Astrocyte of the cerebellum (primary cell): Measurements from ENCODE around the gene CNOT1.

Source experiments
- DNase-seq: peaks from one replicate; pipeline ENCODE4 v3.0.0-alpha.2; 2011; ENCODE audit warnings: low read depth
- H3K4me3 ChIP-seq: 2 replicates; pipeline ENCODE4 v1.5.1; 2011; ENCODE audit warnings: mild to moderate bottlenecking, low read depth, low read length, moderate library complexity
- in situ Hi-C: cut with HindIII; loops from 2 replicates; pipeline ENCODE4 v1.10.0; 2017; ENCODE audit warnings: low sequenced_read_pairs
- TF ChIP-seq, protein P1 (sequence below): IDR thresholded peaks from 2 replicates; pipeline ENCODE4 v1.5.1; 2012; ENCODE audit warnings: low read length, low read depth, moderate library complexity, mild to moderate bottlenecking; ENCODE audit errors: missing control alignments

Gene CNOT1

DNA sequence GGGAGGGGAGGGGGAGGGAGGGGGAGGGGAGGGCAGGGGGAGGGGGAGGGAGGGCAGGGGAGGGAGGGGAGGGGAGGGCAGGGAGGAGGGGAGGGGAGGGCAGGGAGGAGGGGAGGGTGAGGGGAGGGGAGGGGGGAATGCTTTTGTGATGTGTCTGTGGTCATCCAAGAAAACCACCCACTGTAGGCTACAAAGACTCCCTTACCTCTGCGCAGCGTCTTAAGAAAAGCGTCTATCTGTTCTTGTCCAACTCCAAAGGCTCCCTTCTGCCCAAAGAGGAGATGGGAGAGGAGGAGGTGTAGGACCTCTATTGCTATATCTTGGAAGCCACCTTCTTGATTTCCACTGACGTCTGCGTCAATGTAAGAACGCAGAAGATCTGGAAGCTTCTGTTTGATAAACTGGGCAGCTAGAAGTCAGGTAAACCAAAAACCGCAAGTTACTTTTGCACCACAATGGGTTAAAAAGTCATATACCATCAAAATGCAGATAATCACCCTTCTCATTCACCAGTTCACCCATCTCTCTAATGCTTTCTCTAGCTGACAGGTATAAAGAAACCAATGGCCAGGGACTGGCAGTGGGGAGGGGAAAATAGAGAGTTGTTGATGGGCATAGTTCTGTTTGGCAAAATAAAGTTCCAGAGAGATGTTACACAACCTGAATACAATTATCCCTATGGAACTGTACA is 43.1 kb downstream of the CNOT1 start:
- in situ Hi-C loops = loop anchor here (5.0 kb wide), 2 partner anchors 41 to 49 kb away; partner anchors contain the start of gene CNOT1
- no peak overlapping the region for H3K4me3 ChIP-seq
- TF ChIP-seq, protein P1, sequence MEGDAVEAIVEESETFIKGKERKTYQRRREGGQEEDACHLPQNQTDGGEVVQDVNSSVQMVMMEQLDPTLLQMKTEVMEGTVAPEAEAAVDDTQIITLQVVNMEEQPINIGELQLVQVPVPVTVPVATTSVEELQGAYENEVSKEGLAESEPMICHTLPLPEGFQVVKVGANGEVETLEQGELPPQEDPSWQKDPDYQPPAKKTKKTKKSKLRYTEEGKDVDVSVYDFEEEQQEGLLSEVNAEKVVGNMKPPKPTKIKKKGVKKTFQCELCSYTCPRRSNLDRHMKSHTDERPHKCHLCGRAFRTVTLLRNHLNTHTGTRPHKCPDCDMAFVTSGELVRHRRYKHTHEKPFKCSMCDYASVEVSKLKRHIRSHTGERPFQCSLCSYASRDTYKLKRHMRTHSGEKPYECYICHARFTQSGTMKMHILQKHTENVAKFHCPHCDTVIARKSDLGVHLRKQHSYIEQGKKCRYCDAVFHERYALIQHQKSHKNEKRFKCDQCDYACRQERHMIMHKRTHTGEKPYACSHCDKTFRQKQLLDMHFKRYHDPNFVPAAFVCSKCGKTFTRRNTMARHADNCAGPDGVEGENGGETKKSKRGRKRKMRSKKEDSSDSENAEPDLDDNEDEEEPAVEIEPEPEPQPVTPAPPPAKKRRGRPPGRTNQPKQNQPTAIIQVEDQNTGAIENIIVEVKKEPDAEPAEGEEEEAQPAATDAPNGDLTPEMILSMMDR = no peak
- no peak for DNase-seq

DNA sequence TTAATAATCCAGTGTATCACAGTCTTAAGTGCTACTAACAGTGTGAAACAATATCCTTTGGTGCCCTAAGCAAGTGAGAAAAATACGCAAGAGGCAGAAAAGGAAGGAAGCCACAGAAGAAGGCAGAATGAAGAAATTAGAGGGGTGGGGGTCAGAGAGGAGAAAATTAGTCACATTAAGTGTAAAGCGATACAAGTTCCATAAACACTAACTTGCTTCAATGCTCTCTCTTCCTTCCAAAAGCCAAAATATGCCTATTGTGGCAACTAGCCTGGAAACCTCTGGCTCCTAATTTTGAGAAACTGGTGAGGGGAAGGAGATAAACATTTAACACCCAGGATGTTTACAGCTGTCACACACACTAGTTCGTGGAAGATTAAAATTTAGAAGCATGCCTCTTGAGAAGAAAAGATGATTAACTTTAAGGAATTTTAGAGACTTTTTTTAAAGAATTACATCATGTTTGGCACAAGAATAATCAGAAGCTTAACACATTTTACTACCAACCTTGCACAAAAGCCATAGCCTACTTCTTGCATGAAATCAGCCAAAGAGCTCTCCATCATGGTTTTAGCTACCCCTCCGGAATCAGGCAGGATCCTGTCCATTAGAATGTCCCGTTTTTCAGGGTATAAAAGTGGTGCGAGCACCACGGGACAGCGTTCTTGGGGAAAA is 44.7 kb downstream of the CNOT1 start:
- in situ Hi-C loops = loop anchor here (5.0 kb wide), 2 partner anchors 42 to 48 kb away; partner anchors contain the start of gene CNOT1
- TF ChIP-seq, protein P1 = no peak
- H3K4me3 ChIP-seq = no peak overlapping the region
- no peak for DNase-seq

DNA sequence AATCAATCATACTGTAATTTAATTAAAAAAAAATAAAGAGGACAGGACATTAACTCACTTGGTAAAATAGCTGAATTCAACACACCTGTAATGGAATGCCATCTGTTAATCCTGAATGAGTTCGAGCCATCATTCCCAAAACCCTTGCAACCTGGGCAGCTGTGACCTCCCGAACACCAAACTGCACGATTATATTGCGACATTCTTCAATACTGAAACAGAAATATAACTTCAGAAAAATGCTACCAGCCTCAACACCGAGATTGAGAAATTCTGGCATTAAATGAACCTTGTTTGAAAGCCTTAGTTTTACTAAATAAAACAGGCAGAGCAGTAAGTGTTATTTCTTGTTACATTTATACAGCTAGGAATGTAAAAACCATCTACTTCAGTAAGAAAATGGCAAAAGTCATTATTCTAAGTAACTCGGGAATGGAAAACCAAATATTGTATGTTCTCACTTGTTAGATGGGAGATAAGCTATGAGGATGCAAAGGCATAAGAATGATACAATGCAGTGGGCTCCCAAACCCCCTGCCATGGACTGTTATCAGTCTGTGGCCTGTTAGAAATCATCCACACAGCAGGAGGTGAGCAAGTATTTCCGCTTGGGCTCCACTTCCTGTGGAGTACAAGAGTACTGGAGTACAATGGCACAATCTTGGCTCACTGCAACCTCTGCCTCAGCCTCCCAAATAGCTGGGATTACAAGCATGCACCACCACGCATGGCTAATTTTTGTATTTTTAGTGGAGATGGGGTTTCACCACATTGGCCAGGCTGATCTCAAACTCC is 46.5 kb downstream of the CNOT1 start:
- H3K4me3 ChIP-seq = no peak overlapping the region
- in situ Hi-C loops = no loop called here
- TF ChIP-seq, protein P1 = no peak
- peak; percentile 13 for DNase-seq

DNA sequence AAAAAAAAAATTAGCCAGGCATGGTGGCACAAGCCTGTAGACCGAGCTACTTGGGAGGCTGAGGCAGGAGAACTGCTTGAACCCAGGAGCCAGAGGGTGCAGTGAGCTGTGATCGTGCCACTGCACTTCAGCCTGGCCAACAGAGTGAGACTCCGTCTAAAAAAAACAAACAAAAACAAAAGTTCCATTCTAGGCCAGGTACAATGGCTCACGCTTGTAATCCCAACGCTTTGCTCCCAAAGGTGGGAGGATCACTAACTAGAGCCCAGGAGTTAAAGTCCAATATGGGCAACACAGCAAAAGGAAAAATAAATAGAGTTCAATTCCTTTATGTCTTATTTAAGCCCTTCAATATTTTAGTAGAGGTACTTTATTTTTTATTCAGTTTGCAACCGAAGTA is 47.5 kb downstream of the CNOT1 start:
- TF ChIP-seq, protein P1 = no peak
- in situ Hi-C loops = no loop called here
- no peak overlapping the region for H3K4me3 ChIP-seq
- no peak for DNase-seq

DNA sequence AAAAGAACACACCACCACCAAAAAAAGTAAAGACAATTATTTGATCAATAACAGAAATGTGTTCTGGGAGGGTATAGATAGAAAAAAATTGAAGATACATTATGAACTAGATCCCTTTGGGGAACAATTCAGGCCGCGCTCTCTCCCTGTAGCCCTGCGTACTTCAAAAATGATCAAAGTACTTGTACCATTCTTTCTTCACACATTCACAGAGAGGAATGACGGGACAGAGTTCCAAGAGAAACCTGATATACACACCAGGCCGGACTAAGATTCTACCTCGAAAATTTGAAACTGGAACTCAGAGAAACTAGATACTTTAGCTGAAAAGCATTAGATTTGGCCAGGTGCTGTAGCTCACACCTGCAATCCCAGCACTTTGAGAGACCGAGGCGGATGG is 50.0 kb downstream of the CNOT1 start:
- in situ Hi-C loops = no loop called here
- no peak overlapping the region for H3K4me3 ChIP-seq
- TF ChIP-seq, protein P1 = no peak
- no peak for DNase-seq

DNA sequence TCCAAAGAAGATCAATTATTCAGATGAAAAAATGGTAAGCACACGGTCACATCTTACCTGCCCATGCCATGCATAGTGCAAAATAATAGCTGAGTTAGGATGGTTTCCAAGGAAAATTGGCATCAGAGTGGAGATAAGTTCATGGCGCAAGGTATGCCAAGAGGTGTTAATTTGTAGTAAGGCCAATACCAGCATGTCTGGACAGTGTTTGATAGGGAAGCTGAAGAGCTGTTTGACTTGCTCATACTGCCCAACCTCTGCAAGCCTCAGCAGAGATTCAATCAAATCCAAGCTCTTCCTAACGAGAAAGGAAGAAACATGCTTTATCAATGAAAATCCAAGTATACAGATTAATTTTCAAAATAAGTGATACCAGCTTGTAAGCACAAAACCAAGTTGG is 51.0 kb downstream of the CNOT1 start:
- no peak overlapping the region for H3K4me3 ChIP-seq
- TF ChIP-seq, protein P1 = no peak
- DNase-seq = no peak
- in situ Hi-C loops = no loop called here
